Fibroblast of skin of left quadriceps (primary cell): ENCODE results near the gene VWCE.
"Not testable (repeated sequence)": the region's sequence is repeated elsewhere in the genome, so short reads cannot be mapped to it uniquely, and the experiment has no call there.

Experiments used
- DNase-seq, 2 experiments: peaks; one replicate each; pipeline ENCODE4 v3.0.0-alpha.2; 2013; ENCODE audit warnings: low read depth in 2 of 2

The VWCE gene

GRCh38 chr11:61212202-61212601 lies 82.9 kb downstream of the VWCE start:
- not testable (repeated sequence) for DNase-seq

- DNase-seq = not testable (repeated sequence)
Observed at GRCh38 chr11:61211327-61211952, 83.7 kb downstream of the VWCE start.

GRCh38 chr11:61210629-61211028 lies 84.5 kb downstream of the VWCE start:
- DNase-seq = not testable (repeated sequence)
